Lower lobe of right lung (tissue), 2 donors: Measurements from ENCODE around the gene MAGEB1. TPM values are rescaled to one million over a fixed set of nuclear protein-coding genes. Genes with fewer than 3 reads are reported as not detected.

Source experiments
- ATAC-seq, 2 donors: fragments of 200-7000 bp; cut with Tn5 transposase; one replicate each; pipeline ENCODE4 v1.9.1; 2020 to 2022; ENCODE audit warnings: mild to moderate bottlenecking in 2 of 2, moderate library complexity in 2 of 2
- DNase-seq: peaks from one replicate; pipeline ENCODE4 v3.0.0-alpha.2; 2020
- H3K27ac ChIP-seq: fragments of 200-600 bp; one replicate; pipeline ENCODE4 v1.8.0; 2022
- H3K27me3 ChIP-seq: fragments of 200-600 bp; one replicate; pipeline ENCODE4 v1.8.0; 2022; ENCODE audit warnings: low read depth
- H3K36me3 ChIP-seq: fragments of 200-600 bp; one replicate; pipeline ENCODE4 v1.8.0; 2022; ENCODE audit warnings: mild to moderate bottlenecking
- H3K4me1 ChIP-seq: fragments of 200-600 bp; one replicate; pipeline ENCODE4 v1.8.0; 2022
- H3K4me3 ChIP-seq: fragments of 200-600 bp; one replicate; pipeline ENCODE4 v1.8.0; 2022; ENCODE audit warnings: mild to moderate bottlenecking
- H3K9me3 ChIP-seq: fragments of 200-600 bp; one replicate; pipeline ENCODE4 v1.8.0; 2022
- intact Hi-C: fragments of 100-400 bp; cut with DNase I; formaldehyde crosslinking; loops from one replicate; pipeline ENCODE4 v1.11.0; 2022
- total RNA-seq: library from RNA; stranded (reverse); fragmentation: NEBNext Ultra II Directional; extraction: Animal tissue kit (Norgen Biotek cat#: 25700); gene quantifications from one replicate; pipeline ENCODE4 v1.2.1, GENCODE V29; 2021
- TF ChIP-seq, protein P1 (sequence below): fragments of 200-600 bp; IDR thresholded peaks from one replicate; pipeline ENCODE4 v1.8.0; 2022; ENCODE audit warnings: antibody characterized with exemption, mild to moderate bottlenecking
- donor health status: DM: no; HTN: yes; CAD: no; lungs with severe emphysema.

The MAGEB1 gene
- total RNA-seq, 1 donor from 2014 or later, result not detected

DNA sequence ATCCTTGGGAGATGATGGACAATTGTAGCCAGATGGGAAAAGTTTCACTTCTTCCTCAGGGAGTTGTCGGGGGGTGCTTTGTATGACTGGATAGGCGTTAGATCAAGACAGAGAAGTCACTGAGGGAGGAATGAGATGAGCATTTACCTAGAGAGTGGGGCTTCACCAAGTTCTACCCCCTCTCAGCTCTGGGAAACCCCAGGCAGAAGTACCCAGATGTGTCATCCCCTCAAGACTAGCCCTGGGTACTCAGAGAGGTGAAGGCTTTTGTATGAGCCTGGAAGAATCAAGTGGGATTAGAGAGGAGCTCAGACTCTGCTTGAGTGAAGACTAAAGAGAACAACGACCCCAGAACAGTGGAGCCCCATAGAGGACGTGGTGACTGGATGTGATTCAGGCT, 1.9 kb downstream of the MAGEB1 start:
- Histone ChIP-seq H3K36me3 (no peaks in the 10 kb centered on the region), H3K27me3 (no peaks in the 10 kb centered on the region), H3K4me1 (no peaks in the 10 kb centered on the region), H3K4me3 (no peak overlapping the region), H3K27ac (no peak overlapping the region), H3K9me3 (no peaks in the 10 kb centered on the region)
- DNase-seq, result no peak
- TF ChIP-seq, protein P1, sequence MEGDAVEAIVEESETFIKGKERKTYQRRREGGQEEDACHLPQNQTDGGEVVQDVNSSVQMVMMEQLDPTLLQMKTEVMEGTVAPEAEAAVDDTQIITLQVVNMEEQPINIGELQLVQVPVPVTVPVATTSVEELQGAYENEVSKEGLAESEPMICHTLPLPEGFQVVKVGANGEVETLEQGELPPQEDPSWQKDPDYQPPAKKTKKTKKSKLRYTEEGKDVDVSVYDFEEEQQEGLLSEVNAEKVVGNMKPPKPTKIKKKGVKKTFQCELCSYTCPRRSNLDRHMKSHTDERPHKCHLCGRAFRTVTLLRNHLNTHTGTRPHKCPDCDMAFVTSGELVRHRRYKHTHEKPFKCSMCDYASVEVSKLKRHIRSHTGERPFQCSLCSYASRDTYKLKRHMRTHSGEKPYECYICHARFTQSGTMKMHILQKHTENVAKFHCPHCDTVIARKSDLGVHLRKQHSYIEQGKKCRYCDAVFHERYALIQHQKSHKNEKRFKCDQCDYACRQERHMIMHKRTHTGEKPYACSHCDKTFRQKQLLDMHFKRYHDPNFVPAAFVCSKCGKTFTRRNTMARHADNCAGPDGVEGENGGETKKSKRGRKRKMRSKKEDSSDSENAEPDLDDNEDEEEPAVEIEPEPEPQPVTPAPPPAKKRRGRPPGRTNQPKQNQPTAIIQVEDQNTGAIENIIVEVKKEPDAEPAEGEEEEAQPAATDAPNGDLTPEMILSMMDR, result no peak
- intact Hi-C loops, result no loop called here
- ATAC-seq, result no peak

DNA sequence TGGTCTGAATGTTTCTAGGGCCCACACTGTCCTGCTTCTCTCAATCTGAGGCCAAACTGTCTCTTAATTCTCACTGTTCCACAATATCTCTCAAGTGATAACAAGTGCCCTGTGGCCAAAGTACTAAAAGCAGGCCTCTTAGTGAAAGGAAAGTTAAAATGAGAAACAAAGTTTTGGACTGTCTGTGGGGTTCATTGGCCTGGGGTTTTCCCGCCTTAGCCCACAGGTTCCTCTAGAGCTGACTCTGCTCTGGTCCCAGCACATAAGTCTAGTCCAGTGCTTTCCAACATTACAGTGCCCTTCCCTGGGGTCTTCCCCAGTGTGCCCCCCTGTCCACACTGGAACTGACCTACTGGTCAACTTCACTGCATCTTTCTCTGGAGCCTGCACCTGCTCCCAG, 6.3 kb downstream of the MAGEB1 start:
- no peaks in the 10 kb centered on the region for H3K36me3 ChIP-seq
- no peaks in the 10 kb centered on the region for H3K27me3 ChIP-seq
- H3K4me1 ChIP-seq, result no peaks in the 10 kb centered on the region
- H3K27ac ChIP-seq, result no peak overlapping the region
- H3K9me3 ChIP-seq, result no peaks in the 10 kb centered on the region
- no peak overlapping the region for H3K4me3 ChIP-seq
- DNase-seq, result no peak
- TF ChIP-seq, protein P1, result no peak
- no peak for ATAC-seq
- intact Hi-C loops, result no loop called here

DNA sequence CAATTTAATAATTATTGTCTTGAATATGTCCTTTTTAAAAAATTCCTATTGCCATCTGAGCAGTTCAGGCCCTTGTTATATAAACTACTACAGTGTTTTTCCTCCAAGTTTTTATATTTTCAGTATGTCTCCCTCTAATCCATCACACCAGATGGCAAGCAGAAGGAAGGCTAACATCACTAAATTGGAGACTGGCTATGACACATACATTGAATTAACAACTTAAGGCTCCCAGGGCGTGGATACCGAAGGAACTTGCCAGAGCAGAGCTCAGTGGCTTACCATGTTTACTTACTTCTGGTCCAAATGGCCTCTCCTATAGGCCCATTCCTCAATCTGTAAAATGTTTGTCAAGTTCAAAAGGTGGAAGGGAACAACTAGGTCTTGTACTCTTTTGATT, 13.0 kb downstream of the MAGEB1 start:
- intact Hi-C loops, result no loop called here

DNA sequence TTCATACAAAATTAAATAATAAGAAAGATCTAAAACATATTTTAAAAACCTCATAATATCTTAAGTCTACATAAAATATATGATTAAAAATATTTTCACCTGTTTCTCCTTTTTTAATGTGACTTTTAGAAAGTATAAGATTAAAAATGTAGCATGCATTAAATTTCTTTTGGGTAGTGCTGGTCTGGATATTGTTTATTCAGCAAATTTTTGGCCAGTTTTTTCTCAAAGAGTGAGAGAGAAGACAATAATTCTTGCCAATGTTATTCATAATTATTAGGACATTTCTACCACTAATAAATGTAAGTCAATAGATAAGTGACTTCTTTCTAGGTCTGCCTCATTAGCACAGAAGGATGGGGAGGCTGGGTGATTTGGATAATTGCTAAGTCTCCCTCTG, 14.1 kb downstream of the MAGEB1 start:
- Histone ChIP-seq H3K4me3 (no peak overlapping the region), H3K27ac (no peak overlapping the region), H3K4me1 (no peaks in the 10 kb centered on the region), H3K27me3 (no peaks in the 10 kb centered on the region), H3K9me3 (no peaks in the 10 kb centered on the region), H3K36me3 (no peaks in the 10 kb centered on the region)
- ATAC-seq (no peak), DNase-seq (no peak)
- TF ChIP-seq, protein P1, result no peak
- intact Hi-C loops, result no loop called here

More for the DNA sequence above, 13.0 kb downstream of the MAGEB1 start:
- Histone ChIP-seq H3K4me3 (no peak overlapping the region), H3K4me1 (no peaks in the 10 kb centered on the region), H3K9me3 (no peaks in the 10 kb centered on the region), H3K27ac (no peak overlapping the region), H3K36me3 (no peaks in the 10 kb centered on the region), H3K27me3 (no peaks in the 10 kb centered on the region)
- TF ChIP-seq, protein P1, result no peak
- no peak for ATAC-seq
- DNase-seq, result no peak

DNA sequence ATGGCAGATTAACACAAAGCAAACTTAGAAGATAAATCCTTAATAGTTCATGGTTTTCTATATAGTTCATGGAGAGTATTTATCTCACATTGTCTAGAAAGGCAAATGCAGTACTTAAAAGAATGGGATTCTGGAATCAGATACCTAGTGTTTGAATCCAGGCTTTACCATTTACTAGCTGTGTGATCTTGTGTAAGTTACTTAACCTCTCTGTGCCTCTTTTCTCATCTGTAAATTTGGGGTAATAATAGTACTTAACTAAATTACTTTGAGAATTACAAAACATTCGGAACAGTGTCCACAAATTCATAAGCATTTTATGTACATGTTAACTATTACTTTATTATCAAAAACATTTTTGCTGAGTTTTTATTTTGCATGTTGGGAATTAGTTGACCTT, 15.8 kb downstream of the MAGEB1 start:
- intact Hi-C loops, result no loop called here
- Histone ChIP-seq H3K4me3 (no peak overlapping the region), H3K9me3 (no peaks in the 10 kb centered on the region), H3K27me3 (no peaks in the 10 kb centered on the region), H3K27ac (no peak overlapping the region), H3K36me3 (no peaks in the 10 kb centered on the region), H3K4me1 (no peaks in the 10 kb centered on the region)
- TF ChIP-seq, protein P1, result no peak
- no peak for DNase-seq
- no peak for ATAC-seq

DNA sequence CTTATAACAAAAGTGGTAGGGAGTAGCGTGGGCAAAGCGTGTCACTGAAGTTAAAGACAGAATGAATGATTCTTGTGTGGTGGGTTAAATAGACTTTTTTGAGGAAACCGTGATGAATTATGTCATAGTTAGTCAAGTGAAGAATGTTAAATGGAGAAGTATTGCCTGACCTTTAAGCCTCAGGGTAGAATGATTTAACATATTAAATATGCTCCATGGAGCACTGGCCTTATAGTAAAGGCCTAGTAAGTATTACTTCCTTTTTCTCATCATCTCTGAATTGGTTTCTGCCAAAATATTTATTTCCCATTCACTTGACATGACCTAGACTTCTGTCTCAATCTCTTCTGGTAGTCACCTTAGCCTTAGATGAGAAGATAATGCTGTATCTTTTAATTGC, 23.7 kb downstream of the MAGEB1 start:
- Histone ChIP-seq H3K27me3 (no peaks in the 10 kb centered on the region), H3K27ac (no peak overlapping the region), H3K4me3 (no peak overlapping the region), H3K36me3 (no peaks in the 10 kb centered on the region), H3K4me1 (no peaks in the 10 kb centered on the region), H3K9me3 (no peaks in the 10 kb centered on the region)
- intact Hi-C loops, result no loop called here
- TF ChIP-seq, protein P1, result no peak
- no peak for ATAC-seq
- DNase-seq, result no peak
